ENCODE measurements around the gene RAB7A. TPM values are rescaled to one million over a fixed set of nuclear protein-coding genes. Genes with fewer than 3 reads are reported as not detected.

The RAB7A gene
- total RNA-seq, 4 donors from 2014 or later, result 81.0 to 116 (median 87.0) TPM

GRCh38 chr3:128855569-128855968, 129.6 kb downstream of the RAB7A start:
- 61% methylated on average over 4 of the region's 4 CpGs for WGBS
- no peaks in the 10 kb centered on the region for H3K36me3 ChIP-seq
- DNase-seq (ENCODE audit: extremely low spot score), result no peak
- no peaks in the 10 kb centered on the region for H3K27me3 ChIP-seq
- no peak overlapping the region for H3K27ac ChIP-seq (replicated peaks in 1 of 4)
- H3K4me3 ChIP-seq, result no peak overlapping the region
- H3K9me3 ChIP-seq, result peaks cover 0 to 32% (median 19%) of the 10 kb centered on the region in 4 donors
- TF ChIP-seq CTCF (IDR thresholded peaks at IDR 0.05), result no peak
- no peak for TF ChIP-seq POLR2AphosphoS5 (IDR thresholded peaks at IDR 0.05)
- TF ChIP-seq EP300 (IDR thresholded peaks at IDR 0.05), result no peak
- TF ChIP-seq POLR2A (IDR thresholded peaks at IDR 0.05; ENCODE audit: low read depth), result no peak
- no peaks in the 10 kb centered on the region for H3K4me1 ChIP-seq
- intact Hi-C loops (cut with DNase I), result no loop called here

- WGBS, result 95% methylated on average over 3 of the region's 3 CpGs
- H3K27me3 ChIP-seq, result no peaks in the 10 kb centered on the region
- H3K4me1 ChIP-seq, result no peaks in the 10 kb centered on the region
- intact Hi-C loops (cut with DNase I), result no loop called here
- TF ChIP-seq CTCF (IDR thresholded peaks at IDR 0.05) (no peak), EP300 (IDR thresholded peaks at IDR 0.05) (no peak), POLR2AphosphoS5 (IDR thresholded peaks at IDR 0.05) (no peak), POLR2A (IDR thresholded peaks at IDR 0.05; ENCODE audit: low read depth) (no peak)
- no peak overlapping the region for H3K27ac ChIP-seq (replicated peaks in 1 of 4)
- H3K9me3 ChIP-seq, result peaks cover 0 to 33% (median 20%) of the 10 kb centered on the region in 4 donors
- no peak for DNase-seq (ENCODE audit: extremely low spot score)
- no peak overlapping the region for H3K4me3 ChIP-seq
- H3K36me3 ChIP-seq, result no peaks in the 10 kb centered on the region
Observed at GRCh38 chr3:128858167-128858566, 132.2 kb downstream of the RAB7A start.

GRCh38 chr3:128859630-128860029, 133.6 kb downstream of the RAB7A start:
- WGBS, result 99% methylated on average over 6 of the region's 6 CpGs
- intact Hi-C loops (cut with DNase I), result no loop called here
- no peaks in the 10 kb centered on the region for H3K27me3 ChIP-seq
- DNase-seq (ENCODE audit: extremely low spot score), result no peak
- no peak overlapping the region for H3K4me3 ChIP-seq
- peaks cover 0 to 7% (median 5%) of the 10 kb centered on the region in 4 donors for H3K4me1 ChIP-seq
- H3K27ac ChIP-seq (replicated peaks in 1 of 4), result no peak overlapping the region
- peaks cover 0 to 26% (median 20%) of the 10 kb centered on the region in 4 donors for H3K9me3 ChIP-seq
- TF ChIP-seq POLR2A (IDR thresholded peaks at IDR 0.05; ENCODE audit: low read depth) (no peak), CTCF (IDR thresholded peaks at IDR 0.05) (no peak), POLR2AphosphoS5 (IDR thresholded peaks at IDR 0.05) (no peak), EP300 (IDR thresholded peaks at IDR 0.05) (no peak)
- no peaks in the 10 kb centered on the region for H3K36me3 ChIP-seq

GRCh38 chr3:128861491-128861890, 135.5 kb downstream of the RAB7A start:
- intact Hi-C loops (cut with DNase I), result no loop called here
- H3K4me1 ChIP-seq, result peaks cover 0 to 17% (median 10%) of the 10 kb centered on the region in 4 donors
- no peak for TF ChIP-seq CTCF (IDR thresholded peaks at IDR 0.05)
- TF ChIP-seq POLR2AphosphoS5 (IDR thresholded peaks at IDR 0.05), result no peak
- TF ChIP-seq EP300 (IDR thresholded peaks at IDR 0.05), result no peak
- no peak for TF ChIP-seq POLR2A (IDR thresholded peaks at IDR 0.05; ENCODE audit: low read depth)
- WGBS, result 93% methylated on average over 5 of the region's 6 CpGs
- H3K27me3 ChIP-seq, result no peaks in the 10 kb centered on the region
- no peak overlapping the region for H3K4me3 ChIP-seq
- no peaks in the 10 kb centered on the region for H3K36me3 ChIP-seq
- DNase-seq (ENCODE audit: extremely low spot score), result no peak
- H3K9me3 ChIP-seq, result peaks cover 0 to 26% (median 20%) of the 10 kb centered on the region in 4 donors
- H3K27ac ChIP-seq (replicated peaks in 1 of 4), result no peak overlapping the region

- Histone ChIP-seq H3K36me3 (no peaks in the 10 kb centered on the region), H3K27me3 (no peaks in the 10 kb centered on the region), H3K4me1 (peaks cover 0 to 17% (median 10%) of the 10 kb centered on the region in 4 donors), H3K27ac (replicated peaks in 1 of 4) (no peak overlapping the region), H3K9me3 (peaks cover 0 to 21% (median 18%) of the 10 kb centered on the region in 4 donors), H3K4me3 (no peak overlapping the region)
- peak in 1 of 3 experiments; percentile 15 for TF ChIP-seq CTCF (IDR thresholded peaks at IDR 0.05)
- no peak for TF ChIP-seq POLR2AphosphoS5 (IDR thresholded peaks at IDR 0.05)
- 85% methylated on average over 3 of the region's 3 CpGs for WGBS
- no peak for DNase-seq (ENCODE audit: extremely low spot score)
- intact Hi-C loops (cut with DNase I), result no loop called here
Observed at GRCh38 chr3:128863560-128863959, 137.6 kb downstream of the RAB7A start.
